K562 (cell line): ENCODE measurements around the gene ECHDC3.

Experiments
- ATF2 ChIP-seq: sonication (generic); formaldehyde crosslinking; IDR thresholded peaks from 2 replicates; pipeline ENCODE4 v1.8.1; 2022; ENCODE audit warnings: missing genetic modification reagents
- JUND ChIP-seq, 2 experiments: IDR thresholded peaks; 2 replicates in 1 of 2; 3 replicates in 1 of 2; pipeline ENCODE4 v1.6.1; 2011; ENCODE audit warnings: borderline replicate concordance in 2 of 2, low read depth in 2 of 2, low read length in 2 of 2, improper control_type of control experiment in 1 of 2, missing biosample characterization in 1 of 2, missing genetic modification characterization in 1 of 2, missing genetic modification reagents in 1 of 2
- MYC ChIP-seq, 2 experiments: fragments of 250-450 bp in 1 of 2; sonication (Bioruptor Pico) in 1 of 2; IDR thresholded peaks; 2 replicates each; pipeline versions ENCODE4 v1.5.1 to v1.6.1; 2012 to 2021; ENCODE audit warnings: low read depth in 2 of 2, borderline replicate concordance in 1 of 2, improper control_type of control experiment in 1 of 2, low read length in 1 of 2, mild to moderate bottlenecking in 1 of 2, moderate library complexity in 1 of 2
- POLR2A ChIP-seq: fragments of 450-650 bp; conservative IDR thresholded peaks from 2 replicates; pipeline ENCODE4 v1.6.1; 2016
- POLR2AphosphoS5 ChIP-seq: IDR thresholded peaks from 2 replicates; pipeline ENCODE4 v1.6.1; 2011; ENCODE audit warnings: mild to moderate bottlenecking, low read depth, low read length, moderate library complexity; ENCODE audit not compliant: control insufficient read depth, insufficient read depth
- RNF2 ChIP-seq: sonication (generic); IDR thresholded peaks from 2 replicates; pipeline ENCODE4 v1.6.1; 2016
- SETDB1 ChIP-seq: IDR thresholded peaks from one replicate; pipeline ENCODE4 v1.6.1; 2012; ENCODE audit warnings: low read length, control low read depth, inconsistent platforms
- SNRNP70 ChIP-seq: fragments of 200-400 bp; formaldehyde crosslinking; optimal IDR thresholded peaks from 2 replicates; pipeline ENCODE3; 2017; ENCODE audit warnings: low read depth, low read length
- SRF ChIP-seq, 2 experiments: fragments of 250-450, 450-650 bp in 1 of 2; sonication (Bioruptor Pico) in 1 of 2; sonication (generic) in 1 of 2; formaldehyde crosslinking; IDR thresholded peaks; 2 replicates each; pipeline versions ENCODE4 v1.5.0 to v1.5.1; 2020 to 2022; ENCODE audit warnings: mild to moderate bottlenecking in 1 of 2, missing genetic modification reagents in 1 of 2

DNA sequence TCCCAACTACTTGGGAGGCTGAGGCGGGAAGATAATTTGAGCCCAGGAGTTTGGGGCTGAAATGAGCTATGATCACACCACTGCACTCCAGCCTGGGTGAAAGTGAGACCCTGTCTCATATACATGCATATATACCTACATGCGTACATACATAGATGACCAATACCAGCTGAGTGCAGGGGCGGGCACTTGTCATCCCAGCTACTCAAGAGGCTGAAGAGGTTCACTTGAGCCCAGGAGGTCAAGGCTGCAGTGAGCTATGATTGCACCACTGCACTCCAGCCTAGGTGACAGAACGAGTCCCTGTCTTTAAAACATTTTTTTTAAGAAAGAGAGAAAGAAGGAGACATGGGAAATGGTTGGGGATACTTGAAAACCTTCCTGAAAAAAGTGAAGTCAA is 63.6 kb downstream of the ECHDC3 start:
- TF ChIP-seq SNRNP70 (no peak), JUND (IDR thresholded peaks at IDR 0.05; ENCODE audit: borderline replicate concordance, low read depth, low read length) (no peak), JUND (tag; IDR thresholded peaks at IDR 0.05; ENCODE audit: borderline replicate concordance, low read depth, low read length) (no peak), MYC (IDR thresholded peaks at IDR 0.05; ENCODE audit: low read depth, low read length) (no peak), MYC (CRISPR knock-in tag; IDR thresholded peaks at IDR 0.05; ENCODE audit: borderline replicate concordance, low read depth) (no peak), SRF (CRISPR knock-in tag; IDR thresholded peaks at IDR 0.05) (no peak), POLR2AphosphoS5 (no peak), RNF2 (no peak), POLR2A (no peak), ATF2 (CRISPR knock-in tag) (no peak), SETDB1 (no peak)
